GM21786 (cell line): Measurements from ENCODE around the gene DLG4.

Experiments
- ATAC-seq: cut with Tn5 transposase; IDR thresholded peaks from one replicate; pipeline ENCODE4 v1.9.1; 2021; ENCODE audit not compliant: unreplicated experiment

The DLG4 gene

DNA sequence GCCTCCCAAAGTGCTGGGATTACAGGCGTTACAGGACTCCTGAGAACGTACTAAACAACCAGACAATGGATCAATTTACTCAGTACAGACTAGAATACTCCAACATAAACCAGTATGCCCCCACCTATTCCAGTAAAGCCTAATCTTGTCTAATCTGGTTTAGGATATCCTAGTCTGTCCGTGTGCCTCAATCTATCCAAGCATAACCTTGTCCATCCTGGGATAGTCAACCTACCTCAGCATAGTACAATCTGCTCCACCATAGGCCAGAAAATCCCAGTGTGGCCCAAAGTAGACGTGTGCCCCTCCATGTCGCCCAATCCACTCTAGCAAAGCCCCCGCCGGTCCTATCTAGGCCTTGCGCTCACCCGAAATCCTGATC lies 14.1 kb upstream of the DLG4 start:
- no peak for ATAC-seq

DNA sequence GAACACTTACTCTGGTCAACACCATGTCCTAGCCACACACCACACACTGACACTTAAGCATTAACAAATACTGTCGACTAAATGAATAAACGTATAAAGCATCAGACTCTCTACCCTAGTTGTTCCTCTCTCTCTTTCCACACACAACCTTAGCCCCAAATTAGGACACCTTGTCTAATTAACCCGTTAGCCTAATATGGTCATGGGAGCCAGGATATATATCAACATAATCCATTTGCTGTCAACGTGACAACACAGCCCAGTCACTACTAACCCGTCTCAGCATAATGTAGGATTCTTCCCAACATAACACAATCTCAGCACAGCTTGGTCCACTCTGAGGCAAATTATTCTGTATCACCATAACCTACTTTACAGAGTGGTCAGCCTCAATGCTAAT lies 12.5 kb upstream of the DLG4 start:
- no peak for ATAC-seq

DNA sequence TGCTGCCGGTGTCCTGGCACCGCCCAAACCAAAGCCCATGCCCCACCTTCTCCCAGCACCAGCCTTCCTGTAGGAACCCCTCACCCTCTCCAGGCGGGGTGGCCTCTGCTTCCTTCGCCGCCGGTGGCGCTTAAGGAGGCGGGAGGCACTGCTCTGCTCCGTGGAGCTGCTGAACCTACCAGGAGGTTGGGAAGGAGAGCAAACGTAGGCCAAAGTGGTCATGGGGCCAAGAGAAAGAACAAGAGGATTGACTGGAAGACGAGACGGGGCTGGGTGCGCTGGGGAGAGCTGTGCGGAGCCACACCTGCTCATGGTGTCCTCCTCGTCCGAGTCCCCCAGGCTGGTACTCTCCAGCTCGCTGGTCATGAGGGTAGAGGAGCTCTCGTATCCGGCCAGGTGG lies 9.9 kb upstream of the DLG4 start:
- ATAC-seq, result no peak

DNA sequence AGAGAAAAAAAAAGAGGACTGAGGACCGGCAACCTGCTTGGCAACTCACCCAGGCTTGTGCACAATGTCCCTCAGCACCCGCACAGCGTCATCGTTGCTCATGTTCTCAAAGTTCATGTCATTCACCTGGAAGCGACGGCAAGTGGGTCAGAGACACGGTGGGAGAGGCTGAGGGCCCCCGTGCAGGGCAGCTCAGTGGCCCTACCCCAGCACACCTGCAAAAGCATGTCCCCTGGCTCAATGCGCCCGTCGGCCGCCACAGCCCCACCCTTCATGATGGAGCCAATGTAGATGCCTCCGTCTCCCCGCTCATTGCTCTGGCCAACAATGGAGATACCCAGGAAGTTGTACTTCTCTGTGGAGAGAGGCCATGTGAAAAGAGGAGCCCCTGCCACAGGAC lies 9.3 kb upstream of the DLG4 start:
- no peak for ATAC-seq

DNA sequence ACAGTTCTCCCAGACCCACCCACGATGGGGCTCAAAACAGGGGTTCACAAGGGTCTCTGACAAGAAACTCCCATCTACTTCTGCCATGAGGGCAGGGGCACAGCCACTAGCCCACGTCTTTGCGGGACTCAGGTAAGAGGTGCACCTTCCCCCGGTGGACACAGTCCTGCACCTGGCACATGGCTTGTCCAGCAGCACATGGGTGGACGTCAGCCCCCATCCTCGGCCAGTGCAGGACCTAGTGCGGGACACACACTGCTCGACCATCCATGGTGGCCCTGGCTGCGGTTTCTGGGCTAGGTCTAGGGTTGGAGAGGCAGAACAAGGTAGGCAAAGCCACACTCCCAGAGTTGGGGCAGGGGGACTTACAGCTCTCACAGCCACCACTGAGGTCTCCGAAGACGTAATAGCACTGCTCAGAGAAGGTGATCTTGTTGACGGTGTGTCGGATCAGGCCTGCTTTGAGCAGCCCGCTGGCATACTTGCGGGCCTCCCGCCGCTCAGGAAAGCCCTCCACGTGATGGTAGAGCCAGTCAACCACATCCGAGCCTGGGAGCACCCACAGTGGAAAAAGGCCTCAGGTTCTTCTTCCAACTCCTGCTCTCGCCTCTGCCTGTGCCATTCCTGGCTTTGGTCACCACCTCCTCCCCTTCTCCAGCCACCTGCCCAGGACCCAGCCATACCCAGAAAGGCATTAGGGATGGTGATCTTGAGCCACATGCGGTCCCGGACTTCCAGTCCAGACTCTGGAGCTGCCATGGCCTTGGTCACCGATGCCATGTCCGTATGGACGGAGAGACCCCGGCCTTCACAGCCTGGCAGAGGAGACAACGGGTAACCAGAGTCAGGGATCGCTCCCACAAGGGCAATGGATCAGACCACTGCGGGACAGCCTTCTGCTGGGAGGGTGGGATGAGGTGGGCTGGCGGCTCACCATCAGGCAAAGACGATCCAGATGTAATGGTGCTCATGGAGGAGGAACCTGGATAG lies 7.4 kb upstream of the DLG4 start:
- no peak for ATAC-seq

DNA sequence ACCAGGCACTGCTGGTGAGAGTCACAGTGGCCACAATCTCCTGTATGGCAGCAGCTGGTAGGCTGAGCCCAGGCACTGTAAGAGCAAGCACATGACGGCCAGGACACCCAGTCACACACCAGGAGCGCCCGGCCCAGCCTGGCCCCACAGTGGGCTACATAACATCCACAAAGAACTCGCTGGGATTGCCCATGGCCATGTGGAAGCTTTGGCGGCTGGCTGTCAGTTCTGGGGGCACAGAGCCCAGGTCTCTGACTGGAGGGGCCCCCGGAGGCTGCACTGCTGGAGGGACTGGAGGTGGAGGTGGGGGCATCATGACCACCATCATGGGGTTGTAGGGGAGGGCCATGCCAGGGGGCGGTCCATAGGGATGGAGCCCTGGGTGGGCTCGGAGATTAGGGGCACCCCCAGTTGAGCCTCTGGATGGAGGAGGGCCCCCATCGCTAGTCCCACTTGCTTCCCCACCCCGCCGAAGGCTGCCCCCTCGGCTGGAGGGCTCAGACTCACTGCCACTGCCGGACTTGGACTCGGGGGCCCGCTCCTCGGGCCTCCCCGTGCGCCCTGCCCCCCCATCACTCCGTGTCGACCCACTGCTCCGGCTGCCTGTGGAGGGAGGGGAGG lies 6.2 kb upstream of the DLG4 start:
- ATAC-seq, result no peak

DNA sequence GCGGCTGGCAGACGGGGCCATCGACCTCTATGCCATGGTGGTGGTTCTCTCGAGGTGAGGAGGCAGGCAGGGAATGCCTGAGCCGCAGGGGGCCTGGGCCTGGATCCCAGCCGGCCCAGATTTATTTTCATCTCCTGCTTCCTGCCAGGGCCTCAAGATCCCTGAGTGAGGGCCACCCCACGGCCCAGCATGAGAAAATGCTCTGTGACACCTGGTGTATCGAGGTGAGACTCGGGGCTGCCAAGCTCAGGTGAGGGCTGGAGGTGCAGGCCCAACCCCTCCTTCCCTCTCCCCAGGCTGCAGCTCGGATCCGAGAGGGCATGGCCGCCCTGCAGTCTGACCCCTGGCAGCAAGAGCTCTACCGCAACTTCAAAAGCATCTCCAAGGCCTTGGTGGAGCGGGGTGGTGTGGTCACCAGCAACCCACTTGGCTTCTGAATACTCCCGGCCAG lies 5.0 kb upstream of the DLG4 start:
- ATAC-seq, result no peak

DNA sequence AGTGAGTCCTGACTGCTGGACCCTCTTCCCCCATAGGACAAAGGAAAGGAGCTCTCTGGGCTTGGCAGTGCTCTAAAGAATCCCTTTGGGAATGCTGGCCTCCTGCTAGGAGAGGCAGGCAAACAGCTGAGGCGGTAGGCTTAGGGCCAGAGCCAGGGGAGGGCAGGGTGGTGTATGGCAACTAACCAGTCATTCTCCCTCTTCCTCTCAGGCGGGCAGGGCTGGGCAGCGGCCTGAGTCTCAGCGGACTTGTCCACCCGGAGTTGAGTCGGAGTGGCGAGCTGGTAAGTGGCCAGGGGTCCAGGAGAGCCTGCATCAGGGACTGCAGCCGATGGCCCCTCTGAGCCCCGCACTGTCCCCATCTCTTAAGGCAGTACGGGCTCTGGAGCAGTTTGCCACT lies 4.5 kb upstream of the DLG4 start:
- ATAC-seq, result no peak

DNA sequence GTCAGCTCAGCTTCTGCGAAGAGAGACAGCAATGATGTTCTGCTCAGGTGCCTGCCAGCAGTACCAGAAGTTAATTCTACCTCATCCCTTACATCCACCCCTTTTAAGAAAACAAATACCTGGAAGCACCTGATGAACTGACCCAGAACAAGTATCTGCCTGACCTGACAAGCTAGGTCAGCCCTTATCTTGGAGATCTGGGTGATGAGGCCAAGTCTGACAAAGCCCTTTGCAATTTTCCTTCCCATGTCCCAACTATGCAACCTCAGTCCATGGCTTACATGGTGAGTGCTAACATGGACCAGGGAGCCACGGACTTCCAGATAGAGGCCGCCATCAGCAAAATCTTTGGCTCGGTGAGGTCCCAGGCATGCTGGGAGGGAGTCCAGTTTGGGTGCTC lies 3.7 kb upstream of the DLG4 start:
- no peak for ATAC-seq

DNA sequence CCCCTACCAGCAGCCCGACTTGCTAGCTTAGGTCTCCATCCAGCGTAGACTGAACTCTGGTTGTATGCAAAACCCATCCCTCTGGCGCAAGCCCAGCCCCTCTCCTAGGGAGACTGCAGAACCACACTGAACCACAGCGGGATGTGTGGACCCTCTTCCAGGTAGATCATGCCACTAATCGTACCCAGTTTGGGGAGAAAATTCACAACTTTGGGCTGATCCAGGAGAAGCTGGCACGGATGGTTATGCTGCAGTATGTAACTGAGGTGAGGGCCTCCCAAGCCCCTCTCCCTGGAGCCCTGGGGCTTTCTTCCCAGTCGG lies 3.3 kb upstream of the DLG4 start:
- ATAC-seq, result no peak

DNA sequence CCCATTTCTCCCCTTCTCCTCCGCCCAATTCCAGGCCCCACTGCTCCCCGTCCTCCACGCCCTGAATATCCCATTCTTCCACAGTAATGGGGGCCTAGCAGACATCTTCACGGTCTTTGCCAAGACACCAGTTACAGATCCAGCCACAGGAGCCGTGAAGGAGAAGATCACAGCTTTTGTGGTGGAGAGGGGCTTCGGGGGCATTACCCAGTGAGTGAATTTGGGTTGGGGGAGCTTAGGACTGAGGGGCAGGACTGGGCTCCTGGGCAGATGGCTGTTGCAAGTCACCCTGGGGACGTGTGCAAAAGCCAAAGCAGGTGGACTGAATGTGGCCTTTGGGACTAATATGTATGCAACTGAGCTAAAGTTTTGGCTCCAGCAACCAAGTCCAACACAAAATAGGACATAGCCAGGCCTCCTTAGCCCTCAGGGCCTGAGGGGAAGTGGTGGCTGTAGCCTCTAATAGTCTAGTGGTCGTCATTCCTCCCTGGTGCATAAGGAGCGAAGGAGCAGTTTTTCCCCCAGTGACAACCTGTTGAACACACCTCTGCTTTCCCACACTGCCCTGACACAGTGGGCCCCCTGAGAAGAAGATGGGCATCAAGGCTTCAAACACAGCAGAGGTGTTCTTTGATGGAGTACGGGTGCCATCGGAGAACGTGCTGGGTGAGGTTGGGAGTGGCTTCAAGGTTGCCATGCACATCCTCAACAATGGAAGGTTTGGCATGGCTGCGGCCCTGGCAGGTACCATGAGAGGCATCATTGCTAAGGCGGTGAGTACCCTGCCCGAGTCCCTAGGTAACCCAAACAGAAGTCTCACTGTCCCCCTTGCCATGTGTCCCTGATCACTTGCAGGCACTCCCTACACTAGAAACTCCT lies 2.7 kb upstream of the DLG4 start:
- no peak for ATAC-seq

DNA sequence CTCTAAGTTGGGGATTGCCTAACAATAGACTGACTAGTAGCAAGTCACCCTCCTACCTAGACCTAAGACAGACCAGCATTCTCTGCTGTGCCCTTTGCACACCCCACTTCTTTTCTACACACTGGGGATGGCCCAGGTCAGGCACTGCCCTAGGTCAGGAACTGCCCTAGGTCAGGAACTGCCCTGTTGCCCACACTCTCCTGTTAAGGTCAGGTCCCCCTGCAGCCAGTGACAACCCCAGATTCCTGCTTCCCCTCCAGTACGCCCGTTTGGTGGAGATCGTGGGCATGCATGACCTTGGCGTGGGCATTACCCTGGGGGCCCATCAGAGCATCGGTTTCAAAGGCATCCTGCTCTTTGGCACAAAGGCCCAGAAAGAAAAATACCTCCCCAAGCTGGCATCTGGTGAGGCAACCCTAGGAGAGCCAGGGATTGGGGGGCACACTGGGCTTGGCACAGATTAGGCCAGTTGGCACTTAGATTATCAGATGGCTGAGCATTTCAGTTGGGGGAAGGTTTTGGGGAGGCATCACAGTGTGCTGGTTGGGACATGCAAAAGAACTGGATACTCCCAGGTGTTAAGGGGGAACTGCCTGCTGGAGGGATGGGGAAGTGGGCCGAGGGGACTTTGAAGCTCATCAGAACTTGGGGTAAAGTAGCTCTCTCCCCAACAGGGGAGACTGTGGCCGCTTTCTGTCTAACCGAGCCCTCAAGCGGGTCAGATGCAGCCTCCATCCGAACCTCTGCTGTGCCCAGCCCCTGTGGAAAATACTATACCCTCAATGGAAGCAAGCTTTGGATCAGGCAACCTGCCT lies 1.8 kb upstream of the DLG4 start:
- no peak for ATAC-seq

DNA sequence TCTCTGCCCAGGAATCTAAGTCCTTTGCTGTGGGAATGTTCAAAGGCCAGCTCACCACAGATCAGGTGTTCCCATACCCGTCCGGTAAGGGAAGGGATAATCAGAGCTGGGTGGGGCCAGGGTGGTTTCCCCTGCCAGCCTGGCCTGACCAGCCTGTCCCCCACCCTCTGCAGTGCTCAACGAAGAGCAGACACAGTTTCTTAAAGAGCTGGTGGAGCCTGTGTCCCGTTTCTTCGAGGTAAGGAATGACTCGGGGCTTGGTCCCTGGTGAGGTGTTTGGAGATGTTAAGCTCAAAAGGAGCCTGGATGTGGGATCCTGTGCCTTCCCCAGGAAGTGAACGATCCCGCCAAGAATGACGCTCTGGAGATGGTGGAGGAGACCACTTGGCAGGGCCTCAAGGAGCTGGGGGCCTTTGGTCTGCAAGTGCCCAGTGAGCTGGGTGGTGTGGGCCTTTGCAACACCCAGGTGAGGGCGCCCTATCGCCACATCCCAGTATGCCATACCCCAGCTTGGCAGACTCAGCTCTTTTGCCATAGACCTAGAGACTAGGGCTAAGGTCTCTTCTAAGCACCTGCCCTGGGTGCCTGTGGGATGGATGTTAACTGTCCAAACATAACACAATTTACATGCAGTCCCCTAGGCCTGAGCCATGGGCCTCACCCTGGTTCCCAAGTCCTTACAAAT lies 1.1 kb upstream of the DLG4 start:
- ATAC-seq, result no peak

DNA sequence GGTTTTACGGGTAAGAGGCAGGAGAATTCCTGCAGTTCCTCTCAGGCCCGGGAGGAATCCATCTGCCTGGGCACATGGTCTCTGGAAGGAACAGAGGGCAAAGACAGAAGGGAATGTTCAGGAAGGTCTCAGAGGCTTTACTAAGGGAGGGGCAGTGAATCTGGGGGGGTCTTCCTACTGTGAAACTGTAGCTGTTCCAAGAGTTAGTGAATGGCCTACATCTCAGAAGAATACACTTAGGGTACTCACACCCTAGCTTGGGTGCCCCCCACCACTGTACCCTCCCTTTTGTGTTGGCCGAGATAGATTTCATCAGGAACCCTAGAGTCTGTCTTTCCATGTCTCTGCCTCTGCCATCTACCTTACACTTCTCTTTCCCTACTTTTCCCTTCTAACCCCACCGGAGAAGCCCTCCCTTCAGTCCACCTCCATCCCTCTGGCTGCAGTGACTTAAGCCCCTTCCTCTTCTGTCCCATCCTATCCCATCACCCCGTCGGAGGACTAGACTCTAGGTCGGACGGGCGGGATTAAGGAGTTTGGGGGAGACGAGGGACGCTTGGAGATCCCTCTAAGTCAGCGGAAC lies 316 bp downstream of the DLG4 start:
- no peak for ATAC-seq

DNA sequence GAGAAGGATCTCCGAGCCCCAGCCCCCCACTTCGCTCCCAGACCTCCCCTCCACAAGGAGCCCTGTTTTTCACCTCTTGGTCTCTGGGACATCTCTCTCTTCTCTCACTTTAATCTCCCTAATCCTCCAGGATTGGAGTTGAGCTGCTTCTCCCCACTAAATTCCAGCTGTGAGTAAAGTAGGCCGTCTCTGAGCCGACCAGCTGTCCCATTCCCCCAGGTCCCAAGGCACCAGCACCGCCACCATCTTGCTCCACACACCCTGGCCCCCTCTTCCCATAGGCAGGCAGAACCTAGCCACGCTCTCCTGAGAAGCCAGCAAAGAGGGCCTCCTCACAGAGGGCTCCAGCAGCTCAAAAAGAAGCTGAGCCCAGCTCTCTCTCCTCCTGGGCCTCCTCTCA lies 878 bp downstream of the DLG4 start:
- no peak for ATAC-seq

DNA sequence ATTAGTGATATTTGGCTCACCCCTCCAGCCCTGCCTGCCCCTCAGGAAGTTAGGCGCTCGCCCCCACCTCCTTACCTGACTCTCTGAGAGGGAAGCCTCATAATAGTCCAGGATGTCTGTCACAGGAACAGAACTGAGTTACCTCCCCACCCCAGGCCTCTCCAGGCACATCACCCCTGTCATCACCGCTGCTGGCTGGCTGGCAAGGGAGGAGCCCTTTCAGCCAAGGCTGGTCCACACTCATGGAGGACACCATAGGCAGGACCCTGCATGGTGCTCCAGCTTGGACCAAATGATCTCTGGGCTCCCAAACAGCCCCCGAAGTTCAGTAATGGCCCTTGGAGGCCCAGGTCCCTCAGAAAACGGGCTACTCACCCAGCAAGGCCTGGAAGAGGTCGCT lies 1.5 kb downstream of the DLG4 start:
- no peak for ATAC-seq

DNA sequence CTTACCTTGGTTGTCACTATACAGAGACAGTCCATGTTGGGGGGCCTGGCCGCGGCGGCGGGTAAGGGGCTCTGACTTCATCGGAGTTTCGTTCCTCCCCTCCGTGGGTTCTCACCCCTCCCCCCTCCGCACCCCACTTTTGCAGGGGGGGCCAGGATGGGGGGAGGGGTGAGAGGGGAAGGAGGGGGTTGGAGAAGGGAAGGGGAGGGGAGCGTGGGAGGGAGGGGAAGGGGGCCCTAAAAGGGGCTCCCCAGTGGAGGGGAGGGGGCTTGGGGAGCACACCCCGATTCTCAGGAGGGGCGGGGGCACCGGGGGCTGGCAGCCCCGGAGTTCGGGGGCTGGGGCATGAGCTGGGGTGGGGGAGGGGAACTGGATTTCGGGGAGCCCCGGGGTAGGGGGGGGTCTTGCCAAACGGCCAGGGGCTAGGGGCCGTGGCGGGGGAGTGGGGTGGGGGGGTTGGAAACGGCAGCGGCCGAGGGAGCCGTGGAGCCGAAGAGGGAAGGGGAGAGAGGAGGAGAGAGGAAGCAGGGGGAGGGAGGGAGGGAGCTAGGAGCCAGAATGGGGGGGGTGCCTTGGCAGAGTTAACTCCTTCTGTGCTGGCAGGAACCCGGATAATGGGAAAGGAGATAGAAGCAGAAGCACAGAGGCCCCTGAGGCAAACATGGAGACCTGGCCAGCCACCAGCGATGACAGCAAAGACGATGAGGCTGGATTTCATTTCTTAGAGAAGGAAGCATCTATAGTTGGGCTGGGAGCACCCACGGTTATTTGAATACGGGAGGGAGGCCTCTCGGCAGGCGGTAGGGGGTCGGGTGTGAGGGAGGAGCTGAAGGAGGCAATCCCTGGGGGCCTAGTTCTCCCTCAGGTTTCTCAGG lies 2.3 kb downstream of the DLG4 start:
- no peak for ATAC-seq

DNA sequence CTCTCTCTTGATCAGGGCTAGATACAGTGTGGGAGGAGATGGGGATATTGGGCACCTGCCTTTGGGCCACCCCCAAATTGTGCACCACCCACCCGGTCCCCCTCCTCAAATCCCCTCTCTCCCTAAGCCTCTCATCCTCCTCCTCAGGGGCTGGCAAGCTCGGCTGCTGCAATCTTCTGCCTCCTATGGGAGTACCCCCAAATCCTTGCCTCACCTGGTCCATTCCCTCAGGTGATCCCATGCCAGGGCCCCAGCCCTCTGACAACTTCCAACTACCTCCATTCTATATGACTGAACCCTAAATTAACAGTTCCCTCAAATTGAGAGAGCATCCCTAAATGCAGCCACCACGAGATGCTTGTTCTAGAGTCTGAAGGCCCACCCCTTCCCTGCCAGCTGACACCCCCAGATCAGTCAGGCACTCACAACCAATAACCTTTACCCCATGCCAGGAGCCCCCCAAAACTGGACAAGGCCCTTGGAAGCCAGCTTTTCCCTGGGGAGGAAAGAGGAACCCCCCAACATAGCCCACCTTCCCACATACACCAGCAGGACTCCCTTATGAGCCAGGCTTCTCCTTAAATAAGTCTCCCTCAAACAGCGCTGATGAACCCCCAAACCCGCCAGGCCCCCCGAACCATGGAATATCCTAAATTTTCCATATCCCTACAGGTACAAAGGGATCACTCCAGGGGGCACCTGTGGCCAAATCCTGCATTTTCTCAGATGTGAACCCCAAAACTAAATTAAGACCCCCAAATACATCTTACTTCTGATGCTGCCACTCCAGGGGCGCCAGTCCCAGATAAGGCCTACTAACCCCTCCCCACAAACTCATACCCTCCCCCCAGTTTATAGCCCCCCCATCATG lies 3.2 kb downstream of the DLG4 start:
- ATAC-seq, result no peak
